Neural crest cell (in vitro differentiated cells): Measurements from ENCODE around the gene LARP4B. TPM values are rescaled to one million over a fixed set of nuclear protein-coding genes. Genes with fewer than 3 reads are reported as not detected.

Source experiments
- DNase-seq: peaks from one replicate; pipeline ENCODE4 v3.0.0; 2021; ENCODE audit warnings: low read depth, mixed read lengths, low spot score
- H3K27ac Mint-ChIP-seq: one replicate; pipeline ENCODE4 v1.8.0; 2021; ENCODE audit warnings: mild to moderate bottlenecking, mixed read lengths; ENCODE audit not compliant: unreplicated experiment
- H3K27me3 Mint-ChIP-seq: 2 replicates; pipeline ENCODE4 v1.8.0; 2021; ENCODE audit warnings: low read depth, mild to moderate bottlenecking, mixed read lengths
- H3K36me3 Mint-ChIP-seq: 2 replicates; pipeline ENCODE4 v1.8.0; 2021; ENCODE audit warnings: low read depth, mild to moderate bottlenecking, mixed read lengths
- H3K4me1 Mint-ChIP-seq: 2 replicates; pipeline ENCODE4 v1.8.0; 2021; ENCODE audit warnings: mixed read lengths
- H3K4me3 Mint-ChIP-seq: one replicate; pipeline ENCODE4 v1.8.0; 2021; ENCODE audit warnings: mild to moderate bottlenecking, mixed read lengths
- H3K9me3 Mint-ChIP-seq: 2 replicates; pipeline ENCODE4 v1.8.0; 2021; ENCODE audit warnings: mixed read lengths
- CTCF ChIP-seq: fragments of 200-600 bp; sonication (generic); conservative IDR thresholded peaks from 2 replicates; pipeline ENCODE4 v1.5.0; 2021; ENCODE audit warnings: antibody characterized with exemption, mild to moderate bottlenecking
- total RNA-seq: library from RNA; stranded (reverse); gene quantifications from 2 replicates; pipeline ENCODE4 v1.2.1, GENCODE V29; 2021

Gene LARP4B
- total RNA-seq, 1 donor from 2014 or later: 75.4 TPM

- no peak for DNase-seq
- no peaks in the 10 kb centered on the region for H3K9me3 Mint-ChIP-seq
- no peak for TF ChIP-seq CTCF
- H3K36me3 Mint-ChIP-seq: peaks cover 22% of the 10 kb centered on the region
- no peak overlapping the region for H3K4me3 Mint-ChIP-seq
- H3K27me3 Mint-ChIP-seq: no peaks in the 10 kb centered on the region
- H3K27ac Mint-ChIP-seq: no peak overlapping the region
- no peaks in the 10 kb centered on the region for H3K4me1 Mint-ChIP-seq
Measured at GRCh38 chr10:867807-868206, 63.7 kb downstream of the LARP4B start.

GRCh38 chr10:866577-866941 is 64.9 kb downstream of the LARP4B start:
- DNase-seq: no peak
- TF ChIP-seq CTCF: no peak
- peak overlapping the region; percentile 88 for H3K27ac Mint-ChIP-seq
- no peaks in the 10 kb centered on the region for H3K4me1 Mint-ChIP-seq
- no peak overlapping the region for H3K4me3 Mint-ChIP-seq
- no peaks in the 10 kb centered on the region for H3K27me3 Mint-ChIP-seq
- no peaks in the 10 kb centered on the region for H3K9me3 Mint-ChIP-seq
- H3K36me3 Mint-ChIP-seq: peaks cover 28% of the 10 kb centered on the region

GRCh38 chr10:865924-866576 is 65.5 kb downstream of the LARP4B start:
- H3K4me1 Mint-ChIP-seq: no peaks in the 10 kb centered on the region
- no peaks in the 10 kb centered on the region for H3K27me3 Mint-ChIP-seq
- no peak overlapping the region for H3K4me3 Mint-ChIP-seq
- H3K36me3 Mint-ChIP-seq: peaks cover 33% of the 10 kb centered on the region
- DNase-seq: no peak
- no peaks in the 10 kb centered on the region for H3K9me3 Mint-ChIP-seq
- H3K27ac Mint-ChIP-seq: peak overlapping the region; percentile 88
- no peak for TF ChIP-seq CTCF

GRCh38 chr10:865257-865656 is 66.2 kb downstream of the LARP4B start:
- H3K9me3 Mint-ChIP-seq: peaks cover 3% of the 10 kb centered on the region
- H3K27ac Mint-ChIP-seq: no peak overlapping the region
- peaks cover 40% of the 10 kb centered on the region for H3K36me3 Mint-ChIP-seq
- no peaks in the 10 kb centered on the region for H3K4me1 Mint-ChIP-seq
- no peak for DNase-seq
- no peak for TF ChIP-seq CTCF
- no peak overlapping the region for H3K4me3 Mint-ChIP-seq
- no peaks in the 10 kb centered on the region for H3K27me3 Mint-ChIP-seq

- no peaks in the 10 kb centered on the region for H3K27me3 Mint-ChIP-seq
- H3K36me3 Mint-ChIP-seq: peaks cover 55% of the 10 kb centered on the region
- H3K9me3 Mint-ChIP-seq: peaks cover 3% of the 10 kb centered on the region
- no peak overlapping the region for H3K27ac Mint-ChIP-seq
- no peak for DNase-seq
- no peak for TF ChIP-seq CTCF
- no peak overlapping the region for H3K4me3 Mint-ChIP-seq
- peaks cover 12% of the 10 kb centered on the region for H3K4me1 Mint-ChIP-seq
Measured at GRCh38 chr10:860519-860918, 71.0 kb downstream of the LARP4B start.
